Measurements from ENCODE around the gene CERS1.

DNA sequence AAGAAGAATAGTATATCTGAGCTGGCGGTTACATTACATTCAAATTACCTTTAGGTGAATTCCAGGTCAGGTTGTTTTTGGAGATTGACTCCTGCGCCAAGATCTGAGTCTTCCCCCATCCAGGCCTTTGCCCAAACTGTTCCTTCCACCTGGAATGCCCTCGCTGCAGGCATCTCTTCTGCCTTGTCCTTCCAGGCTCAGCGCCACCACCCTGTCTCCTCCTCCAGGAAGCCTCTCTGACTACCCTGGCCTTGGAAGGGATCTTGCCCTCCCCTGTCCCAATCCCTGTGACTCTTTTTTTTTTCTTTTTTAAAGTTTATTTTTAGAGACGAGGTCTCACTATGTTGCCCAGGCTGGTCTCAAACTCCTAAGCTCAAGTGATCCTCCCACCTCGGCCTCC lies 46.7 kb upstream of the CERS1 start:
- TF ChIP-seq, protein P1, sequence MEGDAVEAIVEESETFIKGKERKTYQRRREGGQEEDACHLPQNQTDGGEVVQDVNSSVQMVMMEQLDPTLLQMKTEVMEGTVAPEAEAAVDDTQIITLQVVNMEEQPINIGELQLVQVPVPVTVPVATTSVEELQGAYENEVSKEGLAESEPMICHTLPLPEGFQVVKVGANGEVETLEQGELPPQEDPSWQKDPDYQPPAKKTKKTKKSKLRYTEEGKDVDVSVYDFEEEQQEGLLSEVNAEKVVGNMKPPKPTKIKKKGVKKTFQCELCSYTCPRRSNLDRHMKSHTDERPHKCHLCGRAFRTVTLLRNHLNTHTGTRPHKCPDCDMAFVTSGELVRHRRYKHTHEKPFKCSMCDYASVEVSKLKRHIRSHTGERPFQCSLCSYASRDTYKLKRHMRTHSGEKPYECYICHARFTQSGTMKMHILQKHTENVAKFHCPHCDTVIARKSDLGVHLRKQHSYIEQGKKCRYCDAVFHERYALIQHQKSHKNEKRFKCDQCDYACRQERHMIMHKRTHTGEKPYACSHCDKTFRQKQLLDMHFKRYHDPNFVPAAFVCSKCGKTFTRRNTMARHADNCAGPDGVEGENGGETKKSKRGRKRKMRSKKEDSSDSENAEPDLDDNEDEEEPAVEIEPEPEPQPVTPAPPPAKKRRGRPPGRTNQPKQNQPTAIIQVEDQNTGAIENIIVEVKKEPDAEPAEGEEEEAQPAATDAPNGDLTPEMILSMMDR (IDR thresholded peaks at IDR 0.05) = no peak
- TF ChIP-seq POLR2A (IDR thresholded peaks at IDR 0.05) = no peak
